ENCODE results near the gene SCYL3.

DNA sequence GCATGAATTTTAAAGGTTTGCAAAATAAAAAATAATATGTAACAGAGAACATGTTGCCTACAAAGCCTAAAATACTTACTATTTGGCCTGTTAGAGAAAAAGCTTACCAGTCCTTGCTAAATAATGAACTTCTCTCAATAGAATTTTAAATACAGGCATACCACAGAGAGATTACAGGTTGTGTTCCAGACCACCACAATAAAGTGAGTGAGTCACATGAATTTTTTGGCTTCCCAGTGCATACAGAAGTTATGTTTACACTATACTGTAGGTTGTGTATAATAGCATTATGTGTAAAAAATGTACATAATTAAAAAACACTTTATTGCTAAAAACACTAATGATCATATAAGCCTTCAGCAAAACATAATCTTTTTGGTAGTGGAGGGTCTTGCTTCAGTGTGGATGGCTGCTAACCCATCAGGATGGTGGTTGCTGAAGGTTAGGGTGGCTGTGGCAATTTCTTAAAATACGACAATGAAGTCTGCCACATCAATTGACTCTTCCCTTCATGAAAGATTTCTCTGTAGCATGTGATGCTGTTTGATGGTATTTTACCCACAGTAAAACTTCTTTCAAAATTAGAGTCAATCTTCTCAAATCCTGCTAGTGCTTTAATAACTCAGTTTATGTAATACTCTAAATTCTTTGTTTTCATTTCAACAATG, 48.6 kb downstream of the SCYL3 start:
- TF ChIP-seq NFRKB (IDR thresholded peaks at IDR 0.05) (no peak), BHLHE40 (IDR thresholded peaks at IDR 0.05; ENCODE audit: borderline replicate concordance) (no peak), FOXK2 (IDR thresholded peaks at IDR 0.05) (no peak), SUZ12 (IDR thresholded peaks at IDR 0.05) (no peak), HDGF (IDR thresholded peaks at IDR 0.05; ENCODE audit: borderline replicate concordance) (no peak), L3MBTL2 (conservative IDR thresholded peaks at IDR 0.05) (no peak), SP1 (IDR thresholded peaks at IDR 0.05) (no peak), FOXM1 (IDR thresholded peaks at IDR 0.05; ENCODE audit: borderline replicate concordance) (no peak), FOXA1 (IDR thresholded peaks at IDR 0.05) (no peak)
- TF ChIP-seq, protein P1, sequence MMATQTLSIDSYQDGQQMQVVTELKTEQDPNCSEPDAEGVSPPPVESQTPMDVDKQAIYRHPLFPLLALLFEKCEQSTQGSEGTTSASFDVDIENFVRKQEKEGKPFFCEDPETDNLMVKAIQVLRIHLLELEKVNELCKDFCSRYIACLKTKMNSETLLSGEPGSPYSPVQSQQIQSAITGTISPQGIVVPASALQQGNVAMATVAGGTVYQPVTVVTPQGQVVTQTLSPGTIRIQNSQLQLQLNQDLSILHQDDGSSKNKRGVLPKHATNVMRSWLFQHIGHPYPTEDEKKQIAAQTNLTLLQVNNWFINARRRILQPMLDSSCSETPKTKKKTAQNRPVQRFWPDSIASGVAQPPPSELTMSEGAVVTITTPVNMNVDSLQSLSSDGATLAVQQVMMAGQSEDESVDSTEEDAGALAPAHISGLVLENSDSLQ (IDR thresholded peaks at IDR 0.05): no peak
